Testis (tissue), 3 donors: ENCODE measurements around the gene SMIM23. TPM values are rescaled to one million over a fixed set of nuclear protein-coding genes. Genes with fewer than 3 reads are reported as not detected.

Source experiments
- DNase-seq: peaks from one replicate; pipeline ENCODE4 v3.0.0-alpha.2; 2019
- H3K27ac ChIP-seq, 2 donors: fragments of 200-600 bp; sonication (generic); one replicate each; pipeline ENCODE4 v1.5.1; 2019
- H3K27me3 ChIP-seq: fragments of 200-600 bp; sonication (generic); one replicate; pipeline ENCODE4 v1.5.1; 2019
- H3K36me3 ChIP-seq: fragments of 200-600 bp; sonication (generic); one replicate; pipeline ENCODE4 v1.5.1; 2017; ENCODE audit warnings: low read depth; ENCODE audit errors: missing control alignments
- H3K4me1 ChIP-seq: fragments of 200-600 bp; sonication (generic); one replicate; pipeline ENCODE4 v1.5.1; 2019
- H3K4me3 ChIP-seq, 2 donors: fragments of 200-600 bp; sonication (generic); one replicate each; pipeline ENCODE4 v1.5.1; 2017 to 2019
- H3K9me3 ChIP-seq: fragments of 200-600 bp; sonication (generic); one replicate; pipeline ENCODE4 v1.5.1; 2017
- CTCF ChIP-seq, 3 experiments: fragments of 450-650 bp in 2 of 3; fragments of 200-600 bp in 1 of 3; sonication (generic) in 1 of 3; IDR thresholded peaks; one replicate each; pipeline ENCODE4 v1.5.1; 2016 to 2019; ENCODE audit warnings: antibody characterized with exemption in 3 of 3, mild to moderate bottlenecking in 2 of 3, moderate library complexity in 1 of 3
- POLR2A ChIP-seq: fragments of 450-650 bp; IDR thresholded peaks from one replicate; pipeline ENCODE4 v1.6.1; 2017; ENCODE audit warnings: antibody characterized with exemption, mild to moderate bottlenecking, moderate library complexity
- WGBS, 2 donors: methylation state at CpG; one replicate each; pipeline ENCODE4 v1.1.5; 2018; 5-methylcytosine and 5-hydroxymethylcytosine counted together
- intact Hi-C: fragments of 100-400 bp; cut with DNase I; formaldehyde crosslinking; loops from one replicate; pipeline ENCODE4 v1.15.1; 2023; ENCODE audit warnings: low total_unique reads
- polyA plus RNA-seq: library from polyadenylated mRNA; stranded (reverse); fragments of 350-450 nt; fragmentation: Illumina TruSeq; extraction: RNeasy Lipid Tissue Mini Kit (QIAGEN cat#74804); gene quantifications from one replicate; pipeline ENCODE4 v1.2.3, GENCODE V29; 2014; ENCODE audit warnings: low read depth, low replicate concordance; ENCODE audit not compliant: insufficient read depth
- total RNA-seq, 2 donors: library from RNA; depleted of rRNA; stranded (reverse); fragments of >200 nt; gene quantifications; one replicate each; pipeline ENCODE4 v1.2.3, GENCODE V29; 2016

SMIM23 gene
- total and polyA plus RNA-seq, 3 donors from 2014 or later = 1.4 to 24.4 (median 3.4) TPM

GRCh38 chr5:171808453-171808852 is 22.8 kb downstream of the SMIM23 start:
- intact Hi-C loops = no loop called here
- TF ChIP-seq POLR2A (no peak), CTCF (IDR thresholded peaks at IDR 0.05) (no peak)
- H3K9me3 ChIP-seq = no peaks in the 10 kb centered on the region
- no peaks in the 10 kb centered on the region for H3K27me3 ChIP-seq
- 86 to 89% methylated on average over 4 of the region's 4 CpGs for WGBS, 2 donors
- no peak overlapping the region for H3K4me3 ChIP-seq
- no peaks in the 10 kb centered on the region for H3K4me1 ChIP-seq
- no peaks in the 10 kb centered on the region for H3K36me3 ChIP-seq
- DNase-seq = no peak
- no peak overlapping the region for H3K27ac ChIP-seq

- Histone ChIP-seq H3K4me3 (no peak overlapping the region), H3K27ac (no peak overlapping the region), H3K4me1 (no peaks in the 10 kb centered on the region), H3K36me3 (no peaks in the 10 kb centered on the region), H3K27me3 (no peaks in the 10 kb centered on the region), H3K9me3 (no peaks in the 10 kb centered on the region)
- DNase-seq = no peak
- TF ChIP-seq CTCF (IDR thresholded peaks at IDR 0.05) (no peak), POLR2A (no peak)
- intact Hi-C loops = no loop called here
These were observed 23.3 kb downstream of the SMIM23 start for GRCh38 chr5:171808951-171809350.

- no peak for DNase-seq
- H3K4me3 ChIP-seq = no peak overlapping the region
- intact Hi-C loops = no loop called here
- TF ChIP-seq CTCF (IDR thresholded peaks at IDR 0.05) (no peak), POLR2A (no peak)
- H3K27ac ChIP-seq = no peak overlapping the region
- 60 to 72% methylated on average over 8 to 11 of the region's 11 CpGs for WGBS, 2 donors
- no peaks in the 10 kb centered on the region for H3K9me3 ChIP-seq
- no peaks in the 10 kb centered on the region for H3K36me3 ChIP-seq
- no peaks in the 10 kb centered on the region for H3K27me3 ChIP-seq
- H3K4me1 ChIP-seq = no peaks in the 10 kb centered on the region
These were observed 24.6 kb downstream of the SMIM23 start for GRCh38 chr5:171810227-171810626.

- no peaks in the 10 kb centered on the region for H3K4me1 ChIP-seq
- DNase-seq = no peak
- no peaks in the 10 kb centered on the region for H3K36me3 ChIP-seq
- no peaks in the 10 kb centered on the region for H3K27me3 ChIP-seq
- intact Hi-C loops = no loop called here
- no peak overlapping the region for H3K4me3 ChIP-seq
- WGBS, 2 donors = 94% methylated on average over 4 of the region's 4 CpGs
- H3K9me3 ChIP-seq = no peaks in the 10 kb centered on the region
- no peak overlapping the region for H3K27ac ChIP-seq
- TF ChIP-seq POLR2A = no peak
- TF ChIP-seq CTCF (IDR thresholded peaks at IDR 0.05) = no peak
These were observed 27.7 kb downstream of the SMIM23 start for GRCh38 chr5:171813270-171813669.

- Histone ChIP-seq H3K36me3 (no peaks in the 10 kb centered on the region), H3K27me3 (no peaks in the 10 kb centered on the region), H3K4me3 (no peak overlapping the region), H3K9me3 (no peaks in the 10 kb centered on the region), H3K4me1 (no peaks in the 10 kb centered on the region), H3K27ac (no peak overlapping the region)
- no peak for DNase-seq
- intact Hi-C loops = no loop called here
- no peak for TF ChIP-seq POLR2A
- TF ChIP-seq CTCF (IDR thresholded peaks at IDR 0.05) = no peak
- WGBS, 2 donors = 89 to 92% methylated on average over 7 of the region's 7 CpGs
These were observed 28.3 kb downstream of the SMIM23 start for GRCh38 chr5:171813813-171814490.
